ENCODE results near the gene TBCD.

Gene TBCD

DNA sequence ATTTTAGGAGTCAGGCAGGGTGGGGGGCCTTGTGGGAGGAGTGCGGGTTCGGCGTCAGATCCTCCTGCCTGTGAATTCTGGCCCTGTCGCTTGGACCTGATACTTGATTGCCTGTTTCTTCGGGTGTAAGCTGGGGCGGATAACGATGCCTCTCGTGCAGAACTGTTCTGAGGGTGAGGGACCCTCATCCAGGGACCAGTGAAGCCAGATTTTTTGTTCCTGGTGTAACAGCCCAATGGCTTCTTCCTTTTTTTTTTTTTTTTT is 1.3 kb downstream of the TBCD start:
- DNase-seq (ENCODE audit: low read depth): no peak
- TF ChIP-seq, protein P1, sequence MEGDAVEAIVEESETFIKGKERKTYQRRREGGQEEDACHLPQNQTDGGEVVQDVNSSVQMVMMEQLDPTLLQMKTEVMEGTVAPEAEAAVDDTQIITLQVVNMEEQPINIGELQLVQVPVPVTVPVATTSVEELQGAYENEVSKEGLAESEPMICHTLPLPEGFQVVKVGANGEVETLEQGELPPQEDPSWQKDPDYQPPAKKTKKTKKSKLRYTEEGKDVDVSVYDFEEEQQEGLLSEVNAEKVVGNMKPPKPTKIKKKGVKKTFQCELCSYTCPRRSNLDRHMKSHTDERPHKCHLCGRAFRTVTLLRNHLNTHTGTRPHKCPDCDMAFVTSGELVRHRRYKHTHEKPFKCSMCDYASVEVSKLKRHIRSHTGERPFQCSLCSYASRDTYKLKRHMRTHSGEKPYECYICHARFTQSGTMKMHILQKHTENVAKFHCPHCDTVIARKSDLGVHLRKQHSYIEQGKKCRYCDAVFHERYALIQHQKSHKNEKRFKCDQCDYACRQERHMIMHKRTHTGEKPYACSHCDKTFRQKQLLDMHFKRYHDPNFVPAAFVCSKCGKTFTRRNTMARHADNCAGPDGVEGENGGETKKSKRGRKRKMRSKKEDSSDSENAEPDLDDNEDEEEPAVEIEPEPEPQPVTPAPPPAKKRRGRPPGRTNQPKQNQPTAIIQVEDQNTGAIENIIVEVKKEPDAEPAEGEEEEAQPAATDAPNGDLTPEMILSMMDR (IDR thresholded peaks at IDR 0.05; ENCODE audit: low read depth, low read length, missing control alignments): no peak
- H3K4me3 ChIP-seq (ENCODE audit: low read depth, low read length): peak overlapping the region; percentile 67

DNA sequence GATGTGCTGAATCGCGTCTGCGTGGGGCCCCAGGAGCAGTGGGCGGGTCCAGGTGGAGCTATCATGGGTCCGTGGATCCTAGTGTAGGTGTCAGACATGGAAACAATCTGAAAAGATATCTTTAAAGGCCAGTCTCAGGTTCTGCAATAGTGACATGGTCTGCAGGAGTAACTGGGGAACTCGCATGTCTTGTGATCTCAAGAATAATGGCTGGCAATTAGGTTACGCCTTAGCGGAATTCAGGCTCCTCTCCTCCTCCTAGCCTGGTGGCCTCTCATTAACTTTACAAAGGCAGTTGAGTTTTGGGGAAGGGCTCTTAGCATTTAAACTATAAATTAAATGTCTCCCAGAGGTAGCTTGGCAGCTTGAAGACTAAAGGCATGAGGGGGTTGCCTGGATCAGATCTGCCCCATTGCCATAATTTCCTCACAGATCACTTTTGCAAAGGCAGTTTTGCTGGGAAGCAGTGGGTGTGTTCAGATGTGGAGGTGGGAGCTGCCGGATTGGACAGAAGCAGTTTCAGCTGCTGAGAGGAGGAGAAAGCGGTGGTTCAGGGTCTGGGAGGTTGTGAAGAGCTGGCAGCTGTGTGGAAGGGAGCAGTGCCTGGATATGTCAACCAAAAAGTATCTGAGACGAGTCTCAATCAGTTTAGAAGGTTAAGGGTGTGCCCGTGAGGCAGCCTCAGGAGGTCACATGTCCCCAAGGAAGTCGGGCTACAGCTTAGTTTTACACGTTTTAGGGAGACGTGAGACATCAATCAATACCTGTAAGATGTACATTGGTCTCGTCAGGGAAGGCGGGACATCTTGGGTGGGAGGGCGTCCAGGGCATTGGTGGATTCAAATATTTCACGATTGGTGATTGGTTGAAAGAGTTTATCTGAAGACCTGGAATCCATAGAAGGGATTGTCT is 2.7 kb downstream of the TBCD start:
- H3K4me3 ChIP-seq (ENCODE audit: low read depth, low read length): no peak overlapping the region
- DNase-seq (ENCODE audit: low read depth): no peak
- TF ChIP-seq, protein P1 (IDR thresholded peaks at IDR 0.05; ENCODE audit: low read depth, low read length, missing control alignments): no peak

DNA sequence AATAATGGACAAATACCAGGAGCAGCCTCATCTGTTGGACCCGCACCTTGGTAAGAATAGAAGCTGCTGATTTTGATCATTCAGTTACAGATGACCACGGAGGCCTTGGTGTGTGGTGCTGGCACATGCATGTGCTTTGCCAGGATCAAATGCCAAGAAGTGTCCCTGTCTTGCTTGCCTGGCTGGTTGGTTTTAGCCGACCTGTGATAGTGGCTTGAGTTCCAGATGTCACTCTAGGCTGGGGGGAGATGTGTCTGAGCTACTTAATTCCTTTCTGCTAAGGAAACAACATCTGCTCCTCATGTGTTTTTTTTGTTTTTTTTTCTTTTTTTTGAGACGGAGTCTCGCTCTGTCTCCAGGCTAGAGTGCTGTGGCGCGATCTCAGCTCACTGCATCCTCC is 4.3 kb downstream of the TBCD start:
- TF ChIP-seq, protein P1 (IDR thresholded peaks at IDR 0.05; ENCODE audit: low read depth, low read length, missing control alignments): no peak
- no peak for DNase-seq (ENCODE audit: low read depth)
- H3K4me3 ChIP-seq (ENCODE audit: low read depth, low read length): no peak overlapping the region

DNA sequence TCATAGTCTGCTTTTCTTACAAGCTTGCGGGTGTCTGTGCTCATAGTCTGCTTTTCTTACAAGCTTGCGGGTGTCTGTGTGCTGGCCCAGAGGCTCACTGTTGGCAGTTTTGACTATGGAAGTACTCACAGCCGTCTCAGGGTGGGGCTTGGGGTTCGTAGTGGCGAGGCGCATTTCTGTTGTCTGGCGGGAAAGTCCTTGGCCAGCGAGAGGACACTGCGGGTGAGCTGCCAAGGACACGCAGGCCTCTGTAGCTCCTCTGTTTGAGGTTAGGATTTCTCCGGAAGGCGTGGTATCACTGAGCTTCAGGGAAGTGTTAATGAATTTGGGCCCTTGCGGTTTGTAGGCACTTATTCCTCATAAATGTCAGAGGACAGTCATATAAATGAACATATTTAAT is 13.5 kb downstream of the TBCD start:
- TF ChIP-seq, protein P1 (IDR thresholded peaks at IDR 0.05; ENCODE audit: low read depth, low read length, missing control alignments): no peak
- no peak overlapping the region for H3K4me3 ChIP-seq (ENCODE audit: low read depth, low read length)
- no peak for DNase-seq (ENCODE audit: low read depth)

DNA sequence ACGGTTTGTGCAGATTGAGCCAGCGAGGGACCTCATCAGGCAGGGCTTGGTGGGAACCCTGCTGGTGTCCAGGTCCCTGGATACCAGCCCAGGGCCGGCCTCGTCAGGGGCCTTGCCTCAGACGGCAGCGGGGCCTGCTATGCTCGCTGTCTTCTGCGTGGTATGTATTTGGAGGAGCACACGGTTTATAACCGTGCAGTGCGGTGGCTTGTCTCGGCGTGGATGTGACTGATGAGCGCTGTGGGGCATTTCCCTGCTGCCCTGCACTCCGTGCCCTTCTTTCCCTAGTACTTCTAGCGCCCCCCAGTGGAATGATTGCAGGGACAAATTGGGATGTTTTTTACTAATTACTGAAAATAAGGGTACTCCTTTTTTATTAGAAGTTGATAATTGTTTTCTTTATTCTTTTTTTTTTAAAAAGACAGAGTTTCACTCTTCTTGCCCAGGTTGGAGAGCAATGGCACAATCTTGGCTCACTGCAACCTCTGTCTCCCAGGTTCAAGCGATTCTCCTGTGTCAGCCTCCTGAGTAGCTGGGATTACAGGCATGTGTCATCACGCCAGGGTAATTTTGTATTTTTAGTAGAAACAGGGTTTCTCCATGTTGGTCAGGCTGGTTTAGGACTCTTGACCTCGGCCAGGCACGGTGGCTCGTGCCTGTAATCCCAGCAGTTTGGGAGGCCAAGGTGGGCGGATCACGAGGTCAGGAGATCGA is 15.3 kb downstream of the TBCD start:
- no peak for DNase-seq (ENCODE audit: low read depth)
- TF ChIP-seq, protein P1 (IDR thresholded peaks at IDR 0.05; ENCODE audit: low read depth, low read length, missing control alignments): peak; percentile 49
- H3K4me3 ChIP-seq (ENCODE audit: low read depth, low read length): no peak overlapping the region

DNA sequence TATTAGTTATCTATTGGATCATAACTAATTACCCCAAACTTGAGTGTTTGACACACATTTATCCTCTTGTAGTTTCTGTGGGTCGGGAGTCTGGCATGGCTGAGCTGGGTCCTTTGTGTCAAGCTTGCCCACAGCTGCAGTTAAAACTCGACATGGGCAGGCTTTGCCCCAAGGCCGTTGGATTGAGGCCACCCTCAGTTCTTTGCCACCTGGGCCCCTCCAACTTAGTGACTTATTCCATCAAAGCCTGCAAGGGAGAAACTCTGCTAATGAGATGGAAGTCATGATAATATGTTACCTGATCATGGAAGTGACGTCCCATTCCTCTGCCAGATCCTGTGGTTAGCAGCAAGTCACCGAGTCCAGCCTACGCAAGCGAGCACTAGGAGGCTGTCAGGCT is 17.2 kb downstream of the TBCD start:
- DNase-seq (ENCODE audit: low read depth): no peak
- TF ChIP-seq, protein P1 (IDR thresholded peaks at IDR 0.05; ENCODE audit: low read depth, low read length, missing control alignments): no peak

More for the DNA sequence above, 17.2 kb downstream of the TBCD start:
- H3K4me3 ChIP-seq (ENCODE audit: low read depth, low read length): no peak overlapping the region

Data from GM12864 (cell line).